Stimulated activated CD8-positive, alpha-beta memory T cell treated with anti-CD3 and anti-CD28 coated beads, Interleukin-7, amount 100 ng/mL, for 4 hours (primary cell): Measurements from ENCODE around the gene MUCL3.
"Not testable (repeated sequence)": the region's sequence is repeated elsewhere in the genome, so short reads cannot be mapped to it uniquely, and the experiment has no call there.

Experiments used
- DNase-seq, 2 donors: peaks; one replicate each; pipeline ENCODE4 v3.0.0-alpha.2; 2020; ENCODE audit warnings: low read depth in 2 of 2

The MUCL3 gene

GRCh38 chr6:30979690-30980089, 38.9 kb downstream of the MUCL3 start:
- no peak for DNase-seq

- DNase-seq, result no peak
Measured at GRCh38 chr6:30981942-30982772, 41.4 kb downstream of the MUCL3 start.

GRCh38 chr6:30983439-30983838, 42.7 kb downstream of the MUCL3 start, which contains the start of gene MUC21:
TSS of gene MUC21 (plus strand) at chr6:30983718. CDS start at chr6:30983959, 241 bp downstream.
- DNase-seq, result no peak

GRCh38 chr6:30985490-30985889, 44.7 kb downstream of the MUCL3 start:
- no peak for DNase-seq

GRCh38 chr6:30987304-30987703, 46.5 kb downstream of the MUCL3 start:
- DNase-seq, result no peak

- DNase-seq, result no peak
Measured at GRCh38 chr6:30988209-30988825, 47.5 kb downstream of the MUCL3 start.

- no peak for DNase-seq
Measured at GRCh38 chr6:30990422-30991086, 49.8 kb downstream of the MUCL3 start.

- no peak for DNase-seq
Measured at GRCh38 chr6:30991891-30992290, 51.1 kb downstream of the MUCL3 start.

GRCh38 chr6:30997301-30997700, 56.5 kb downstream of the MUCL3 start:
- no peak for DNase-seq

GRCh38 chr6:30998785-30999184, 58.0 kb downstream of the MUCL3 start:
- no peak for DNase-seq

- DNase-seq, result not testable (repeated sequence)
Measured at GRCh38 chr6:31000067-31000860, 59.5 kb downstream of the MUCL3 start.

GRCh38 chr6:31001281-31001888, 60.6 kb downstream of the MUCL3 start:
- DNase-seq, result no peak

- DNase-seq, result no peak
Measured at GRCh38 chr6:31002471-31002870, 61.7 kb downstream of the MUCL3 start.
